HL-60 (cell line): ENCODE data around the gene GPR4.

Source experiments
- CTCF ChIP-seq: IDR thresholded peaks from one replicate; pipeline ENCODE4 v1.5.1; 2011; ENCODE audit warnings: low read length, control low read depth, inconsistent platforms; ENCODE audit not compliant: insufficient read depth
- GABPA ChIP-seq: IDR thresholded peaks from 2 replicates; pipeline ENCODE4 v1.6.1; 2012; ENCODE audit warnings: low read depth
- POLR2AphosphoS5 ChIP-seq: IDR thresholded peaks from 2 replicates; pipeline ENCODE4 v1.6.1; 2012; ENCODE audit warnings: low read depth
- REST ChIP-seq: IDR thresholded peaks from 2 replicates; pipeline ENCODE4 v1.6.1; 2012; ENCODE audit warnings: low read depth; ENCODE audit not compliant: insufficient replicate concordance

- TF ChIP-seq CTCF (no peak), POLR2AphosphoS5 (no peak), GABPA (no peak), REST (no peak)
These were observed 24.7 kb downstream of the GPR4 start for GRCh38 chr19:45577111-45577905.
